HG02678 (cell line): ENCODE data around the gene RAB7A.

ENCODE experiments used
- ATAC-seq: cut with Tn5 transposase; IDR thresholded peaks from one replicate; pipeline ENCODE4 v1.9.1; 2021; ENCODE audit warnings: mild to moderate bottlenecking, moderate library complexity; ENCODE audit not compliant: unreplicated experiment

RAB7A gene

DNA sequence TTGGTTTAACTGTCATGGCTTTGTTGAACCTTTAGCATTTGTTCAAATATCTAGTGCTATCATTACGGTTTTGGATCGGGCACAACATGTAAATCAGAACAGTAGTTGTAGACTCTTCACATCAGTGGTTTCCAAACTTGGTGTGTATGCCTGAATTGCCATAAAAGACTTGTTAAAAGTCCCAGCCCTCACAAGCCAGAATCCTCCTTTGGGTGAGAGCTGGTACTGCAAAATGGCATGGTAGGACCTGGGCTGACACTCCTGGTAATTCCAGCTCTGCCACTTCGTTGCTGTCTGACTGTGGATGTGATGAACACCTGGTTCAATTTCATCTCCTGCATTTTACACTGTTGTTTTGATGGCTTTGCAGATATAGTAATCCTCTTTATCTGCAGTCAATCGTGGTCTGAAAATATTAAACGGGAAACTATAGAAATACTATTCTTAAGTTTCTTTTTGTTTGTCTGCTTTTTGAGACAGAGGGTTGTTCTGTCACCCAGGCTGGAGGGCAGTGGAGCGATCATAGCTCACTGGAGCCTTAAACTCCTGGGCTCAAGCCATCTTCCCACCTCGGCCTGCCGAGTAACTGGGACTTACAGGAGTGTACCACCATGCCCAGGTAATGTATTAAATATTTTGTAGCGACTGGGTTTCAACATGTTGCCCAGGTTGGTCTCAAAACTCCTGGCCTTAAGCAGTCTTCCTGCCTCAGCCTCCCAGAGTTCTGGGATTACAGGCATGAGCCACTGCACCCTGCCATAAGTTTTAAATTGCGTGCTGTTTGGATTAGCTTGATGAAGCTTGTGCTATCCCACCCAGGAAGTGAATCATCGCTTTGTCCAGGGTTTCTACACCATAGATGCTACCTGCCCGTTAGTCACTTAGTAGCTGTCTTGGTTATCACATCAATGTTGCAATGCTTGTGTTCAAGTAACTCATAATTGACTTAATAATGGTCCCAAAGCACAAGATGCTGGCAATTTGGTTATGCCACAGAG lies 61.6 kb downstream of the RAB7A start:
- ATAC-seq: no peak

DNA sequence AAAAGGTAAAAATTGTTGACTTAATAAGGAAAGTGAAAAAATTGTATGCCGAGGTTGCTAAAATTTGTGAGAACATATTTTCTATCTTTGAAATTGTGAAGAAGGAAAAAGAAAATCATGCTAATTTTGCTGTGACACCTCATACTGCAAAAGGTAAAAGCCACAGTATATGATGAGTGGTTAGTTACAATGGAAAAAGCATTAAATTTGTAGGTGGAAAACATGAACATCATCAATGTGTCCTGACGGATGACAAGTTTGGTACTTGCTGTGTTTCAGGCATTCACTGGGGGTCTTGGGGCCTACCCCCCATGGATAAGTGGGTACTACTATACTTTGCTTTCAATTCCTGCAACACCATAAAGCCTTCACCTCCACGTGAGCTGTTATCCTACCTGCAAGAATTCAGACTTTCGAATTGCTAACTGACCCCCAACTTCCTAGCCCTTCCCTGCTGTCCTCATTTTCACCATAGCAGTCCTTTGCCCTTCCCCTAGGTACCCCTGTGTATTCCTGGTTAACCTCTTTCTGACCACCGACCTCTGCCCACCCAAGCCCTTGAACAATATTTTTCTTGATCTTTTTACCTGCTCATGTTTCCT lies 62.4 kb downstream of the RAB7A start:
- ATAC-seq: no peak

DNA sequence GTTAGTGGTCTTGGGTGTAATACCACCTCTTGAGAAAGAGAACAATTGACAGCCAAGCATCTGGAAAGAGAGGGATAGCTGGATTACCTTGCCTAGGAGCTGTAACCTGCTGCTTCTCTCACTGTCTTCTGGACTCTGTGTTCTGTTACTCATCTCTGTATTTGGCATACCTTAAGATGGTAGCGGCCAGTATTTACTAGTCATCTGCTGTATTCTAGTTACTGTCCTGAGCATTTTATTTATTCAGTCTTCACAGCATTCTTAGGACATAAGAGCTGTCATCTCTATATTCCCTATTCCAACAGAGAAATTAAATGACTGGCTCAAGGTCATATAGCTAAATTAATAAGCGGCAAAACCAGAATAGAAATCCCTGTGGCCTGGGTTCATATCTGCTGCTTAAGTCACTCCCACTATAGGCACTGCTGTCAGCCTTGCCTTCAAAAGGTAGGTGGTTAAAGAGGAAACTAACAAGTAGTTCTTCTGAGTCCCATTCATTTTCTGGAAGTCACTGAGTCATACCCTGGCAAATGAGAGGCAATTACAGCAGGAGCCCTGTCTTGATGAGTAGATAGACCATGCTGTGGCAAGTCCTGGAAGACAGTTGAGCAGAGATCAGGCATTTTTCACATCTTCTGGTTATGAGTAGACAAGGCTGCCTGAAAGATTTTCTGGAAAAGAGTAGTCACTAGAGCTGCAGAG lies 68.2 kb downstream of the RAB7A start:
- ATAC-seq: no peak

DNA sequence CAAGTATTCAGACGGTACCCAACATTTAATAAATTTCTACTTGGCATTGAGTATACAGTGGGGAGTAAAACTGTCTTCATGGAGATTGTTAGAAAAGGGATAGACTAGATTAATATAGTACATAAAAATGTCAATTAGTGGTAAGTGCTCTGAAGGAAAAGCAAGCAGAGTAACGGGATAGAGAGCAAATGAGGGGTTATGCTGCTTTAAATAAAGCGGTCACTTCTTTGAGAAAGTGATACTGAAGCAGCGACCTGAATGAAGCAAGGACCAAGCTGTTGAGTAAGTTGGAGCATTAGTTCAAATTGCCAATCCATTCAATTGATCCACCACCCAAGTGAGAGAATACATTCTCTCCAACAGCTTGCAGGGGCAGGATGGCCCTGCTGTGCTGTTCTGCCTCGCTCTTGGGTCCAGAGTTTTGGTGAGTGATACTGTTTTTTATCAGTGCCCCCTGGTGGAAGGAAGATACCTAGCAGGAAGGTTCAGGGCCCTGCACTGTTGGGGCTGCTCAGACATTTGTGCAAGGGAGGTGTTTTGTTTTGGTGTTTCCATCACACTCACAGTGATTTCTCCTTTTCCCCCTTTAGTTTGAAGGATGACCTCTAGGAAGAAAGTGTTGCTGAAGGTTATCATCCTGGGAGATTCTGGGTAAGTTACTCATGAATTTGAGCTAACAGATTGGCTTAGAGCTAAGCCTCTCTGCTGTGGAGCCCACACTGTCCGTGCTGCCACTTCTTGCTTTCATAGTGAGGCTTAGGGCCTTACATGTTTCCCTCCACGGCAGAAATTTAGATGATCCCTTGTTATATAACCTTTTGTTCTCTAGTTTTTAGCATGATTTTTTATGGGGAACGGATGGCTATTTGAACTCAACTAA lies 69.0 kb downstream of the RAB7A start:
- ATAC-seq: peak; percentile 81

DNA sequence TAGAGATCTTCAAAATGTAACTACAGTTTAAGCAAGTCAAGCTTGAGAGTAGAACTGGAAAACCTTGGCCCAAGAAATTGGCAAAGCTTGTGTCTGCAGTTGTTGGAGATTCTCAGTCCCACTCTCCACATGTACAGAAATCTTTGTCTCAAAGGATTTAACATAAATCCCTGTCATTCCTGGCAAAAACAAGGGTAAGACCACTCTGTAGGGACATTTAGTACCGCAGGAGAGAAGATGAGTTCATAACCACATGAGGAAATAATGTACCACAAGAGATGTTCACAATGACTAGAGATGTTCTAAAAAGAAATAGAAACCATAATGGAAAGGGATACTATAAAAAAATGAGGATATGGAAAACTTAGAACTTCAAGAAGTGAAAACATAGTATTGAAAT lies 73.7 kb downstream of the RAB7A start:
- ATAC-seq: no peak

DNA sequence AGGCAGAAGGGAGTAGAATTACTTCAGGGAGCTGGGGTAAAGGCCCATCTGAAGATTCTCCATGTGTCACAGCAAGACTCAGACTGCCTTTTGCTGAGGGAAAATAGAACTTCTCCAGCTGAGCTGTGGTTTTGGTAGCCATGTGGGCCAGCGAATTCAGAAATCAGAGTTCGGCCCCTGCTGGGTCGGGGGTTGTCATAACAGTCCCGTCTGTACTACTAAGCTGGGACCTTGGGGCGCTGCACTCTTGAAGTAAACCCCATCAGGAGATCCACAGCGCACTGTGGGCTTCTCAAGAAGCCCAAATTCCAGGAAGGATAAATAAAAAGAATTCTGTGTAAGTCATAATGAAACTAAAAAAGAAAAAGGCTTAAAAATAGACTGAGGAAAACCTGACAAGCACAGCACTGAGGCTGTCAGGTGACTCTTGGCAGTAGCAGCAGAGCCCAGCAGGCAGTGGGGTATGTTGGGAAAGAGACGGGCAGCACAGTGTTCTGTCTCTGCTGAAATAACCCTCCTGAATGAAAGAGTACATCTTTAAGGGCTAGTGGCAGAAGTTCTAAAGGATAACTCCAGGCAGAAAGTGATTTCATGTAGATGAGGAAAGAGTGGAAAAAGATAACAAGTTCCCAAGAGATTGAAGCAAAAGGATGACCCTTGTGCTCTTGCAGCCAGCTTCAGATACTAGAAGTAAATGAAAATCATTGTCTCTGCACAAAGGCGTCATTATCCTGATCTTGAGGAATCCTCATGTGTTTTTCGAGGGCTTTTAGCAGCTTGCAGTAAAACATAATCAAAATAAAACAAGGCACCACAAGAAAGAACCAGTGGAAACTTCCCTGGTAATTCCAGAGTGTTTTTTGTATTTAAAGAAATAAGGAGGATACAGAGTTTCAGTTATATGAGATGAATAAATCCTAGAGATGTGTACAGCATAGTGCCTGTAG lies 74.5 kb downstream of the RAB7A start:
- ATAC-seq: no peak

DNA sequence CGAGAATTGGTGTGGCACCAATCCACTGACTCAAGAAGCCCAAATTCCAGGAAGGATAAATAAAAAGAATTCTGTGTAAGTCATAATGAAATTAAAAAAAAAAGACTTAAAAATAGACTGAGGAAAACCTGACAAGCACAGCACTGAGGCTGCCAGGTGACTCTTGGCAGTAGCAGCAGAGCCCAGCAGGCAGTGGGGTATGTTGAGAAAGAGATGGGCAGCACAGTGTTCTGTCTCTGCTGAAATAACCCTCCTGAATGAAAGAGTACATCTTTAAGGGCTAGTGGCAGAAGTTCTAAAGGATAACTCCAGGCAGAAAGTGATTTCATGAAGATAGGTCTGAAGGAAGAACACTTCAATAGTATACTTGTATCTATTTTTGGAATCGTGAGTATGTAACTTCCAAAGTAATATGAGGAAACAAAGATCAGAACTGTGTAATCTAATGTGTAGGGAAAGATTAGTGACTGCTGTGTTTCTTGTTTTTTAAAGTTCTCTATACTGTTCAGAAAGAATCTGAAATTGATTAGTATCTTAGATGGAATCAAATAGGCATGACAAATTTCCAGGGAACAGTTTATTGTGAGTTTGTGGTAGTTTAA lies 75.9 kb downstream of the RAB7A start:
- ATAC-seq: no peak

DNA sequence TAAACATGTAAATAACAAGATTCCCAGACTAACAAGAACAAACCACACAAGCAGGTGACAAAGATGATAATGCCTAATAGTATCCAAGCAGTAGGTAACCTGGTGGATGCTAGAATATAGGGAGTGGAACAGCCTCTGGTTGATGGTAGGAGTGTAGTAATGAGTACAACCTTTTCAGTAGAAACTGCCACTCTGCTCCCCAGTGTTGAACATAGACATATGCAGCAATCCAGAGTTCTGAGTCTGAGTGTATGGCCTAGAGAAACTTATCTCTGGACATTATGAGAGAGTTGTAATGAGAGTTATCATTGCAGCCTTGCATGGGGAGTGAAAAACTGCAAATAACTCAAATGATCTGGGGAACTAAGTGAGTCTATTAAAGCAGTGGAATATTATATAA lies 77.3 kb downstream of the RAB7A start:
- no peak for ATAC-seq

DNA sequence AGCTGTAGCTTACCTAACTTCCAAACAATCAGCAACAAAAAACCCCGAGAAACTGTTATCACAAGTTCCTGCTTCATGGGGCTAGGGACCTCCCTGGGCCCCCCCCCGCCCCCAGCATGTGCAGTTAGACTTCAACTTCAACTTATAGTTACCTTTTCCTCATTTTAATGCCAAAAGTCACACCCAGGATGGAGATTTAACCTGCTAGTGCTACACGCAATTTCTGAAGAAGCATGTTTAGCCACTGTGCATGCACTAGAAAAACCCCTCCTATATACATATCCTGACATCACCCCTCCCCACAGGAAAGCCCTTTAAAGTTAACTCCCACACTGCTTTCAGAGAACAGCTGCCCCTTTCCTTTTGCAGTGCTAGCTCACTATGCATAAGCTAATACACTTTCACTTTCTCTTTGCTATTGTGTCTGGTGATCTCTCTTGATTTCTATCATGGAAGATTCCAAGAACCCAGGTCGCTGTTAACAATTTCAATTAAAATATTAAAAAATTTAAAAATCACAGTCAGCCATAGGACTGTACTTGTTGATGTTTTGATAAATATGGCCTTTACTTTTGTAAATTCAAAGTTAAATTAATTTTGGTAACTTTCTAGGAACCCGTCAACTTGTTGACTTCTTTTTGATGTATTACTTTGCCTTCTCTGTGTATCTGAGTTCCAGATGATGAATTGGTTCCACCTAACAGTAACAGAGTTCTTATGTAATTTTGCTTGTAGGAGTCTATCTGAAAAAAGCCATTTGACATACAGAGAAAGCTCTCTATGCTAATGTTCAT lies 78.2 kb downstream of the RAB7A start:
- ATAC-seq: peak; percentile 93

DNA sequence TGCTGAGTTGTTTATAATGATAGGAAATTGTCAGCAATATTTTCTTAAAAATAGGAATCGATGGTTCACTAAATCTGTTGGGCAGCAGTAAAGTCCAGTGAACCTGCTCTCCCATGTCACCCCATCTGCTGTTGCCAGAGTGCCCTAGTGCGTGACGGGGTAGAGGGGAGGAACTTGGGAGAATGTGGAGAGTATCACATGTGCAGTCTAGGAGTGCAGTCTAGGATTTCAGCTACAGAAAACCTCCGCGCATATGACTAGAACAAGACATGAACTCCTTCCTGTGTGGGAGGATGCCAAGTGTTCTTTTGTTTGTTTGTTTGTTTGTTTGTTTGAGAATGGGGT lies 78.8 kb downstream of the RAB7A start:
- no peak for ATAC-seq

DNA sequence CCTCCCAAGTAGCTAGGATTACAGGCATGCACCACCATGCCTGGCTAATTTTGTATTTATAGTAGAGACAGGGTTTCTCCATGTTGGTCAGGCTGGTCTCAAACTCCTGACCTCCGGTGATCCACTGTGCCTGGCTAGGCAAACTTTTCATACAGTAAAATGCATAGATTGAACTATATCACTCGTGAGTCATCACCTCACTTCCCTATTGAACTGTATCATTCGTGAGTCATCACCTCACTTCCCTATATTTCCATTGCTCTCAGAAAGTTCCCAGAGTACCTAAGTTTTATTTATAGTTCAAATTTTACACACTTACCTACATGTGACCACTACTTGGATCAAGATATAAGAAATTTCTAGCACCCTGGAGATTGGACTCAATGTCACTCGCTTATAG lies 79.8 kb downstream of the RAB7A start:
- ATAC-seq: no peak

DNA sequence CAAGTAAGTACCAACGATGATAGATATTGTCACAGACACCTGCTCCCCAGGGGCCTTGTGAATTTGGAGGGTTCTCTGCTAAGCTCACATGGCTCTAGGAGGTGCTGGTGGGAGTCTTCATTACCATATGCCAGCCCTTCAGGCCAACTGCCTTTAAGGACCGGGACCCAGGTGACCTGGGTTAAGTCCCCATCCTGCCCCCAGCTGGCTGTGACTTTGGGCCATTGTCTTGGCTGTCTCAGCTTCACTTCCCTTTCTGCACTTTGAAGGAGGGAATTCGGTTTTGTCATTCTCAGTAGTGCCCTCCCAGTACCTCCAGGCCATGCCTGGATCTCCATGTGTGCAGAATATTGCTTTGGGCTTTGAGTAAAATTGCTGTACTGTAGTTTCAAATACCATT lies 80.6 kb downstream of the RAB7A start:
- ATAC-seq: no peak

DNA sequence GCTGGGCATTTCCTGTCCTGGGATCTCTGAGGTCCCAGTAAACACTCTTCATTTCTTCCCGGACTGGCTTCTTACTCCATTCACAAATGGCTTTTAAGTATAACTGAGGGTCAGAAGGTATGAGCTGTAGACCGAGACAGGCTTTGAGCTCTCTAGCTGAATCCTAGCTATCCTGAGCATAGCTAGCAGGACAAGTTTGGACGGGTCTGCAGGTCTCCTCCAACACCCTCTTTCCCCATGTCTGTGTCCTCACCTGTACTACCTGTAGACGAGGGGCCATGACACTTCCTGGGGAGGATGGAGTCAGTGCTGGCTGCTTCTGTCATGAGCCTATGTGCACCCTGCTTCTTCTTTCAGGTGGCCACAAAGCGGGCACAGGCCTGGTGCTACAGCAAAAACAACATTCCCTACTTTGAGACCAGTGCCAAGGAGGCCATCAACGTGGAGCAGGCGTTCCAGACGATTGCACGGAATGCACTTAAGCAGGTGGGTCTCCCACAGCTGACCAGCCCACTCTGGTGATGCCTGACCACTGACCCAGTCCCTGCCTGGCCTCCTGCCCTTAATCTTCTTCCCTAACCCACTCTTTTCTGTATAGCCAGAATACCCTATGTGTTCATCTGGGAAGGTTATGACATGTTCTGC lies 81.3 kb downstream of the RAB7A start:
- ATAC-seq: no peak

DNA sequence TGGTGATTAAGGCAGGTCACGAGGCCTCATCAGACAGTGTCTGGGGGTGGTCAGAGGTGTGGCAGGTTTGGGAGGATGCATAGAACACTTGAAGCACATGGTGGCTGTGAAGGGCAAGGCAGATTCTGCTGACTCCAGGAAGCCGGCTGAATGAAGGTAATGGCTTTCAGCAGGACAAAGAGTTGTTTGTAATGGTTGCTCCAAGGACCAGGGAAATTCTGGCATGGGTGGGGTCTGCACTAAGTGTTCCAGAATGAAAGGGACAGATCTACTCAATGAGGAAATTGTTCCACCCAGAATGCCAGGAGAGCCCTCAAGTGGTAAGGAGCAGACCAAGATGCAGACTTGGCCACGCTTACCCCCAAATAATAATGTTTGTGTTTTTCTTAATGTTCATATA lies 82.7 kb downstream of the RAB7A start:
- ATAC-seq: no peak

DNA sequence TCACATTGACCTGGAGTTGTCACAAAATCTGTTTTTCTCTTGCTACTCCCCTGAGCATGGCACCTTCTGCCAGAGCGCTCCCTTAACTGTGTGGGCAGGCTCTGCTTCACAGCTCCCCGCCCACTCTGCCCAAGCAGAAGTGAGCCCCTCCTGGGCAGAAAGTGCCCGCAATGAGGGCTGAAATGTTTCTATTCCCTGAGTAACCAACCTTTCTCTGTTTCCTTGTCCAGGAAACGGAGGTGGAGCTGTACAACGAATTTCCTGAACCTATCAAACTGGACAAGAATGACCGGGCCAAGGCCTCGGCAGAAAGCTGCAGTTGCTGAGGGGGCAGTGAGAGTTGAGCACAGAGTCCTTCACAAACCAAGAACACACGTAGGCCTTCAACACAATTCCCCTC lies 87.1 kb downstream of the RAB7A start:
- no peak for ATAC-seq

DNA sequence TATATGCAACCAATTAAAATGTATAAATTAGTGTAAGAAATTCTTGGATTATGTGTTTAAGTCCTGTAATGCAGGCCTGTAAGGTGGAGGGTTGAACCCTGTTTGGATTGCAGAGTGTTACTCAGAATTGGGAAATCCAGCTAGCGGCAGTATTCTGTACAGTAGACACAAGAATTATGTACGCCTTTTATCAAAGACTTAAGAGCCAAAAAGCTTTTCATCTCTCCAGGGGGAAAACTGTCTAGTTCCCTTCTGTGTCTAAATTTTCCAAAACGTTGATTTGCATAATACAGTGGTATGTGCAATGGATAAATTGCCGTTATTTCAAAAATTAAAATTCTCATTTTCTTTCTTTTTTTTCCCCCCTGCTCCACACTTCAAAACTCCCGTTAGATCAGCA lies 88.1 kb downstream of the RAB7A start:
- ATAC-seq: no peak

DNA sequence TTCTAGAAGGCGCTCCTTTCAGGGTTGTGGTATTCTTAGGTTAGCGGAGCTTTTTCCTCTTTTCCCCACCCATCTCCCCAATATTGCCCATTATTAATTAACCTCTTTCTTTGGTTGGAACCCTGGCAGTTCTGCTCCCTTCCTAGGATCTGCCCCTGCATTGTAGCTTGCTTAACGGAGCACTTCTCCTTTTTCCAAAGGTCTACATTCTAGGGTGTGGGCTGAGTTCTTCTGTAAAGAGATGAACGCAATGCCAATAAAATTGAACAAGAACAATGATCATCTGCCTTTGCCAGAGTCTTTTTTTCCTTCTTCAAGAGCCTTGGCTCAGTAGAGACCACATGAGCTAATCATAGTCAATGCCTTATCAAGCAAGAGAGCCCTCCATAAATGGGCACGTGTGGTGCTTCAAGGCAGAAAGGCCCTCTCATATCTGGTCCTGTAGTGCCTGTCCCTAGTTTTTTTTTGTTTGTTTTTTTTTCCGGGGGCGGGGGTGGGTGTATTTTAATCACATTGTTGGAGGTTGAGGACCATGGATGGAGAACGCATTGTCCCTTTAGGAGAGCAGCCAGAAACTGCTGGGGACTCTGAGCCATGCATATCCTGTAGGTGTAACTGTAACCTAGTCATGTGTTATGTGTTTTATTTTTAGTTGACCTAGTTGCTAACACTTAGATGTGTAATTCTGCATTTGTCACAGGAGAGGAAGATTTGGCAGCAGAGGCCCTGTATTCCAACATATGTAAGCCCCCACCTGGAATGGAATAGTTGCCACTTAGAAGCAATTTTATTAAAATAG lies 88.7 kb downstream of the RAB7A start:
- ATAC-seq: no peak
